Testis (tissue), 2 donors: Measurements from ENCODE around the gene IL13.

Experiments
- CTCF ChIP-seq, 3 experiments: fragments of 450-650 bp in 2 of 3; fragments of 200-600 bp in 1 of 3; sonication (generic) in 1 of 3; IDR thresholded peaks; one replicate each; pipeline ENCODE4 v1.5.1; 2016 to 2019; ENCODE audit warnings: antibody characterized with exemption in 3 of 3, mild to moderate bottlenecking in 2 of 3, moderate library complexity in 1 of 3
- POLR2A ChIP-seq: fragments of 450-650 bp; IDR thresholded peaks from one replicate; pipeline ENCODE4 v1.6.1; 2017; ENCODE audit warnings: antibody characterized with exemption, mild to moderate bottlenecking, moderate library complexity

- TF ChIP-seq CTCF (IDR thresholded peaks at IDR 0.05) (no peak), POLR2A (no peak)
These were observed 9.3 kb downstream of the IL13 start for GRCh38 chr5:132667309-132667708.
